Glomerular endothelial cell (primary cell): ENCODE measurements around the gene PES1. TPM values are rescaled to one million over a fixed set of nuclear protein-coding genes. Genes with fewer than 3 reads are reported as not detected.
"Not testable (repeated sequence)": the region's sequence is repeated elsewhere in the genome, so short reads cannot be mapped to it uniquely, and the experiment has no call there.

ENCODE experiments used
- DNase-seq: peaks from one replicate; pipeline ENCODE4 v3.0.0-alpha.2; 2011; ENCODE audit warnings: low read depth, low spot score; ENCODE audit errors: extremely low read depth
- total RNA-seq: library from RNA; depleted of rRNA; stranded (reverse); fragments of >200 nt; gene quantifications from 2 replicates; pipeline ENCODE4 v1.2.3, GENCODE V29; 2015

PES1 gene
- total RNA-seq, 1 donor from 2014 or later, result 63.1 TPM

DNA sequence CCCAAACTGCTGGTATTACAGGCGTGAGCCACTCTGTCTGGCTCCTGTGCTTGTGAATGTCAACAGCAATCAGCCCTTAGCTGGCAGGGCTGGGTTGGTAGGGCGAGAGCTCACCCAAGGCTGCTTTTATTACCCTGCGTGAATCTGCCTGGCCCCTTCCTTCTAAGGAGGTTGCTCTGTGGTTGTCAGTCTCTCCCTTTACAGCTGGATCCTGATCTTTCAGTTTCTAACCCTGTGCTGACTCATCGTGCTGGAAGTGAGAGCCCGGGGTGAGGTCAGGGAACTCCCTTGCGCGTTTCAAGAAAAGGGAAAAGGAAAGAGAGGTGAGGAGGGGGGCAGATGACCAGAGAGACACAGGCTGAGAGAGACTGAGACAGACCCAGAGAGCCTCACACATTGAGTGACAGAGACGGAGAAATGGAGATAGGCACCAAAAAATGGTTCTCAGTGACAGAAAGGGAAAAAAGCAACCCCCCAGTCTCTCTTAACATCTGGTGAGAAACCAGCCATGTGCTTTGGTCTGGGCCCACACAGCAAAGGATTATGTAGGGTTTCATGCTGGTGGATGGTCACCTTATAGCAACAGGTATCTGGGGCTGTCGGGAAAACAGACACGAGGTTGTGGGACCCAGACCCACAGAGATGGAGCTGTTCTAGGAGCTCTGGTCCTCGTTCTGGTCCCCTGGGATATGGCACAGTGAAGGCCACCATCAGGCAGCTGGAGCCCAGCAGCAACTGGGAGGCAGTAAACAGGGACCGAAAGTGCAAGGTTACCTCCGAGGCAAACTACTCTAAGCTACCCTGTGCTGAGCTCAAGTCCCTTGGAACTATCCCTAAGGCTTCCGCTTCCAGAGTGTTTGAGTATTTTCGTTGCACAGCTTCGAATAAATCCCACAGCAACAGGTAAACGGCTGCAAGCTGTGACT lies 17.8 kb upstream of the PES1 start:
- no peak for DNase-seq

DNA sequence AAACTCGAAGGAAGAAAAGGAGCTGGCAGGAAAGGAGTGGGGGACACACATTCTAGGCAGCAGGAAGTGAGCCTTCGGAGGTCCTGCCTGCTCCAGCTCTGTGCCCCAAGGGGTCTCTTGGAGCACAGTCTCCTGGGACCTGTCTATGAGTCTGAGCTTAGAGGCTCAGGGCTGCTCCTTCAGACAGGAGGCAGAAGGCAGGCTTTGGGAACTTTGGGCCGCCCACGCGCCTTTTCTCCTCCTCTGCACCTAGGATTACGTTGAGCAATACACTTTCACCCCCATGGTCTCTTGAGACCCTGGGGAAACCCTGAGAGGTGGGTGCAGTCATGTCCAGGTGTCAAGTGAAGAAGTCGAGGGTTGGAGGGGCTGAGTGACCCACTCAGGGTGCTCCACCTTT lies 16.2 kb upstream of the PES1 start:
- no peak for DNase-seq

DNA sequence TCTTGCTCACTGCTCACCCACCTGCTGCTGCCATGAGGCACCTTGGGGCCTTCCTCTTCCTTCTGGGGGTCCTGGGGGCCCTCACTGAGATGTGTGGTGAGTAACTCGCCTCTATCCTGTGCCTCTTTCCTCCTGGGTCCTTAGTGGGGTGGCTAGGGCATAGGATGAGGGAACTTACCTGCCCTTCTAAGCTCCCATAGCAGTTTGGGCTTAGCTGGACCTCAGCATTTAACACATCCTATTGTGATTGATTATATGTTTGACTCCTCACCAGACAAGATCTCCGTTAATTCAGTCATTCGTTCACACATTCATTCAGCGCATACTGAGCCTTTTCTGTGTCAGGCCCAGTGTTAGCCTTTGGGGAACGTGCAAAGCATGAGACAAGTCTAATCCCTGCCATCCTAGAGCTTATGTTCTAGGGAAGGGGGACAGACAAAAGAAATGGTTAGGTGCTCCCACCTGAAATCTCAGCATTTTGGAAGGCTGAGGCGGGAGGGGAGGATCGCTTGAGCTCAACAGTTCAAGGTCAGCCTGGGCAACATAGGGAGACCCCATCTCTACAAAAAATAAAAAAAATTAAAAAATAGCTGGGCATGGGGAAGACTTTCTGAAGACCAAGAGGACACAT lies 15.7 kb upstream of the PES1 start:
- no peak for DNase-seq

DNA sequence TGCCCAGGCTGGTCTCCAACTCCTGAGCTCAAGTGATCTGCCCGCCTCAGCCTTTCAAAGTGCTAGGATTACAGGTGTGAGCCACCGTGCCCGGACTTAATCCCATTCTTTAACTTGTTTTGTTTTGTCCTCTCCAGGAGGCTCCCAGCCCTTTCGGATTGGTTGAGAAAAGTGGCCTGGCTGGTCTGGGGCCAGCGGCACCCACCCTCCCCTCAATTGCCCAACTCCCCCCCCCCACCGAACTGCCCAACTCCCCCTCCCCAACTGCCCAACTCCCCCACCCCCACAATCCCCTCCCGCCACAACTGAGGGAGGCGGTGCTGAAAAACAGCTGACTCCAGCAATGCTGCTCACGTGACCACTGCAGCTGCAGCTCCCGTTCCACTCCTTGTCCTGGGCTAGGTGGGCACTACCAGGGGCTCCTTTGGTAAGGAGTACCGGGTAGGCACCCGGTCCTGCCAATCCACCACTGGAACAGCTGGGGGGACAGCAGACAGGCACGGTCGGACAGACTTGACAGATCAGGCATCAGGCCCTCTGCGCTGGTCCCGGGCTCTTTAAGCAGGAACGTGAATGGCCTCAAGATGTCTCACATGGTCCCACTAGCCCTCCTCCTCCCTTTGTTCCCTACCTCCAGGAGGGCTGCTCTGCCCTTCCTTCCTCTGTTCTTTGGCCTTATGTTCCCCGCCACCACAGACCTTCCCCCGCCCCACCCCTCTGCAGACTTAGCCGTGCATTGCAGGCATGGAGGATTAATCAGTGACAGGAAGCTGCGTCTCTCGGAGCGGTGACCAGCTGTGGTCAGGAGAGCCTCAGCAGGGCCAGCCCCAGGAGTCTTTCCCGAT lies 15.0 kb upstream of the PES1 start, which contains the start of gene TCN2:
Gene TCN2, plus strand, starts transcription at position 720 of the 845 bp plus-strand sequence. CDS start 158 bp downstream, outside the sequence.
- DNase-seq, result no peak

DNA sequence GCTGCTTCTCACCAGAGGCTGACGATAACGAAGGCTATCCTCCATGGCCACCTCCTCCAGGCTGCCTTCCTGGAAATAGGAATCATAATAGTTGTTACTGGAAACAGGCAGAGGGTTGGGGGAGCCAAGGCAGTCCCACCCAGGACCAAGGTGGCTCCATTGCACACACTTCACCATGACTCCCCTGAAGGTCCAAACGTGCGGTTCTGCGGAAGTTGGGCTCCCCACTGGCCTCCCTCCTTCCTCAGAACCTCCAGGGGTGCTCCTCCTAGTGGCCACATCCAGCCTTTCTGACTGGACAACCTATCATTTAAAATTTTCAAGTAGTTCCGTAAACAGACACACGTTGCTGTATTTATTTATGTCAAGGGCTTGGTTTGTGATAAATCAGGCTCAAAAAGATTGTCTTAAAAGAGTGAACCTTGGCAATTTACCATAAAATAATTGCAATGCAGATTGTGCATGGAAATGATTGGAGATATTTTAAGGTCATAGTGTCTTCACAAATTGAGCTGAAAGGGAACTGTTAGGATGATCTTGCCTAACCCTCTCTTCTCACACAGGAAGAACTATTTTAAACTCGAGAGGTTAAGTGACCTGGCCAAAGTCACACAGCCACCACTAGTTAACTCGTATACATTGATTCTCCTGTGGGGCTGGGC lies 13.9 kb upstream of the PES1 start:
- DNase-seq, result no peak

DNA sequence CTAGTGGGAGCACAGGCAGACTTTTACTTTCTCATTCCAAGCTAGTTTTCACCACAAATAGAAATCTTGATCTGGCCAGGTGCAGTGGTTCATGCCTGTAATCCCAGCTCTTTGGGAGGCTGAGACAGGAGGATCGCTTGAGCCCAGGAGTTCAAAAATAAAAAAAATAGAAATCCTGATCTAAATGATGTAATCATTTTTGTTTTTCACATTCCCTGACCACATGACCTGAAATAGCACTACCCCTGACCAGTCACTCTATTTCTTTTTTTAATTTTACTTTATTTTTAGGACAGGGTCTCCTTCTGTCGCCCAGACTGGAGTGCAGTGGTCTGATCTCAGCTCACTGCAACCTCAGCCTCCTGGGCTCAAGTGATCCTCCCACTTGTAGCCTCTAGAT lies 13.0 kb upstream of the PES1 start:
- DNase-seq, result no peak

DNA sequence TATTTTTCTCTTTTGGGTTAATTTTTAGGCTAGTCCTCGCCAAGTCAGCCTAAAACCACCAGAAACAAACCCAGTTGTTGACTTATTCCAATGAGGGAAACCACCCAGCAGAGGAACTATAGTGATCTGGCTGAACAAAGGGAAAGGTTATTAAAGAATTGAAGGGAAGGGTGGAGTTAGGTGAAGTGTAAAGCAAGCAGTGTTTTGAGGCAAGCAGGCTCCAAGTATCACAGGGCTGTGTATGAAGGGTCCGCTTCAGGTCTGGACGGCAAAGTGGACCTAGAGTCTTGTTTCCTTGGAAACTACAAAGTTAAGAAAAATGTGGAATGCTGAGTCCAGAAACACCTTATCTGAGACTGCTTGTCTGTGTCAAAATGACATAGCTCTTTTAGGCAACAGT lies 12.1 kb upstream of the PES1 start:
- DNase-seq, result no peak

DNA sequence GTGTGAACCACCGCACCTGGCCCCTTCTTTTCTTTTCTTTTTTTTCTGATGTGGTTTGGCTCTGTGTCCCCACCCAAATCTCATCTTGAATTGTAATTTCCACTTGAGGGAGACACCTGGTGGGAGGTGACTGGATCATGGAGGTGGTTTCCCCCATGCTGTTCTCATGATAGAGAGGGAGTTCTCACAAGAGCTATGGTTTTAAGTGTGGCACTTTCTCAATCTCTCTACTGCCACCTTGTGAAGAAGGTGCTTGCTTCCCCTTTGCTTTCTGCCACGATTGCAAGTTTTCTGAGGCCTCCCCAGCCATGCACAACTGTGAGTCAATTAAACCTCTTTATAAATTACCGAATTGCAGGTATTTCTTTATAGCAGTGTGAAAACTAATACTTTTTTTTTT lies 10.3 kb upstream of the PES1 start:
- no peak for DNase-seq

DNA sequence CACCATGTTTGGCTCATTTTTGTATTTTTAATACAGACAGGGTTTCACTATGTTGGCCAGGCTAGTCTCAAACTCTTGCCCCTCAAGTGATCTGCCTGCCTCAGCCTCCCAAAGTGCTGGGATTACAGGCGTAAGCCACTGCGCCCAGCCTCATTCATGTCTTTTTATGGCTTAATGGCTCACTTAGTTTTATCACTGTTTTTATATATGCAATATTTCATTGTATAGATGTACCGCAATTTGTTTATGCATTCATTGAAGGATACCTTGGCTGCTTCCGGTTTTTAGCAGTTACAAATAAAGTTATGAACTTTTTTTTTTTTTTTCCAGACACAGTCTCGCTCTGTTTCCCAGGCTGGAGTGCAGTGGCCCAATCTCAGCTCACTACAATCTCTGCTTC lies 9.8 kb upstream of the PES1 start:
- DNase-seq, result no peak

DNA sequence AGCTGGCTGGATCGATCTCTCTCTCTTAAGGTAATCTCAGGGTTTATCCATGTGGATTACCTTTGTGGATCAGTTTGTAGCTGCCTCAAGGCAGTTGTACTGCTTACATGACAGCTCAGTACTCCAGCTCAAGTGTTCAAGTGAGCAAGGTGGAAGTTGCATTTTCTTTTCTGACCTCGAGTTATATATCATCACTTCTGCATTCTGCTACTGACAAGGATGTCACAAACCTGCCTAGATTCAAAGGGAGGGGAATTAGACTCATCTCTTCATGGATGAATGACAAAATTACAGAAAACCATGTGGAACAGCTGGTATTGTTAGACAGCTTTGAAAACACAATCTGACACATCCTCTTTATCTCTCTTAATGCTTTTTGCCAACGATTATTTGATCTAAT lies 9.2 kb upstream of the PES1 start:
- DNase-seq, result no peak

DNA sequence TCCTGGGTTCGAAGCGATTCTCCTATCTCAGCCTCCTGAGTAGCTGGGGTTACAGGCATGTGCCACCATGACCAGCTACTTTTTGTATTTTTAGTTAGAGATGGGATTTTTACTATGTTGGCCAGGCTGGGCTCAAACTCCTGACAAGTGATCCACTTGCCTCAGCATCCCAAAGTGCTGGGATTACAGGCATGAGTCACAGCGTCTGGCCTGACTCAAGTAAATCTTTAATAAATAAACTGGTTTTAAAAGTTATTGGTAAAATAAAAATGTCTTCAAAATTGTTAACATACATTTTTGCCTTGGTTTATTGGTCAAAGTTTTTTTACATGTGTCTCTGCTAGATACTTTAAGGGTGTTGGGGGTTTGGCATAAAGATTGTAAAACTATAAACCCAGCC lies 7.3 kb upstream of the PES1 start:
- no peak for DNase-seq

DNA sequence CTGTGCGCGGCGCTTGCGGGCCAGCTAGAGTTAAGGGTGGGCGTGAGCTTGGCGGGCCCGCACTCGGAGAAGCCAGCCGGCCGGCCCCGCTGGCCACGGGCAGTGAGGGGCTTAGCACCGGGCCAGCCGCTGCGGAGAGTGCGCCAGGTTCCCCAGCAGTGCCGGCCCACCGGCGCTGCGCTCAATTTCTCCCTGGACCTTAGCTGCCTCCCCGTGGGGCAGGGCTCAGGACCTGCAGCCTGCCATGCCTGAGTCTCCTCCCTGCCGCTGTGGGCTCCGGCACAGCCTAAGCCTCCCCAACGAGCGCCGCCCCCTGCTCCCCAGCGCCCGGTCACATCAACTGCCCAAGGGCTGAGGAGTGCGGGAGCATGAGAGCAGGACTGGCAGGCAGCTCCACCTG lies 5.2 kb upstream of the PES1 start:
- DNase-seq, result no peak

DNA sequence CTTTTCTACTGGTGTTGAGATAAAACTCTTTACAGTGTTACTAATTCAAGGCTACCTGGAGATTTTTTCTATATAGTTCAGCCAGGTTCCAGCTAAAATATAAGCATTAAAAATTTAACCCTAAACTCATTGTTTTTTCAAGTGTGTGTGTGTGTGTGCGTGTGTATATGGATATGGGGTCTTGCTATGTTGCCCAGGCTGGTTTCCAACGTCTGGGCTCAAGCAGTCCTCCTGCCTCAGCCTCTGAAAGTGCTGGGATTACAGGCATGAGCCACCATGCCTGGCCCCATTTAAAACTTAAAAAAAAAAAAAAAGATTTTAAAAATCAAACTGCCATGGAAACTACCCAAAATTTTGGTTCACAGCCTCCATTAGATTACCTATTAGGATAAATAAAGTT lies 4.5 kb upstream of the PES1 start:
- no peak for DNase-seq

DNA sequence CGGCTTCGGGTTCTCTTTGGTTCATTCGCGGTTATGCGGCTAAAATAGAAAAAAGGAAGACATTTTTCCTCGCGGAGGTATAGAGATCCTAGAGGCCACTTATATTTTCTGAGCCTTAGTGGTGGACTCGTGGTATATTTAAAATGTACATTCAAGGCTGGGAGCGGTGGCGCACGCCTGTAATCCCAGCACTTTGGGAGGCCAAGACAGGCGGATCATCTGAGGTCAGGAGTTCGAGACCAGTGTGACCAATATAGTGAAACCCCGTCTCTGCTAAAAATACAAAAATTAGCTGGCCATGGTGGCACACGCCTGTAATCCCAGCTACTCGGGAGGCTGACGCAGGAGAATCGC lies 627 bp upstream of the PES1 start:
- not testable (repeated sequence) for DNase-seq

DNA sequence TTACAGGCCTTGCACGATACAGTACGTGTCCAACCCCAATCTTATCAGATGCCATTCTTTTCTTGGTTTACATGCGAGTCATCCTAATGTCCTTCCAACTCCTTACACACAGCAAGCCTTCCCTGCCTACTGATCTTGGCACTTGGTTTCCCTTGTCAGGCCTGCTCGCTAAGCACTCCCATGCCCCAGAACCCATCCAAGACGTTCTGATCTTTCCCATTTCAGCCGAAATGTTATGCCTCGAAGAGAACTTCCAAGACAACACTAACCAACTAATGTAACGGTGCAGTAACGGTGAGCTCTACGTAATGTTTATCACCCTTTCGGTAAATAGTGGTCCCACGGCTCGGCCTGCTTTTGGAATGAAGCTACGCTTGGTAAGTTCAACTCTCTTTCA lies 521 bp downstream of the PES1 start:
- no peak for DNase-seq

DNA sequence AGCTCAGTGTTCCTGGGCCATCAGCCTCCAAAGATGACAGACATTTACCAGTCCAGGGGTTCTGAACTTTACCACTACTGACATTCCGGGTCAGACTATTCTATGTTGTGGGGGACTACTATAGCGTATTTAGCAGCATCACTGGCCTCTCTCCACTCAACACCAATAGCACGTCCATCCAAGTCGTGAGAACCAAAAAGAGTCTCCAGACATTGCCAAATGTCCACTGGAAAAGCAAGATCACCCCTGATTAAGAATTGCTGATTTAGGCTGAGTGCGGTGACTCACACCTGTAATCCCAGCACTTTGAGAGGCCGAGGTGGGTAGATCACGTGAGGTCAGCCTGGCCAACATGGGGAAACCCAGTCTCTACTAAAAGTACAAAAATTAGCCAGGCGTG lies 5.3 kb downstream of the PES1 start:
- DNase-seq, result no peak

DNA sequence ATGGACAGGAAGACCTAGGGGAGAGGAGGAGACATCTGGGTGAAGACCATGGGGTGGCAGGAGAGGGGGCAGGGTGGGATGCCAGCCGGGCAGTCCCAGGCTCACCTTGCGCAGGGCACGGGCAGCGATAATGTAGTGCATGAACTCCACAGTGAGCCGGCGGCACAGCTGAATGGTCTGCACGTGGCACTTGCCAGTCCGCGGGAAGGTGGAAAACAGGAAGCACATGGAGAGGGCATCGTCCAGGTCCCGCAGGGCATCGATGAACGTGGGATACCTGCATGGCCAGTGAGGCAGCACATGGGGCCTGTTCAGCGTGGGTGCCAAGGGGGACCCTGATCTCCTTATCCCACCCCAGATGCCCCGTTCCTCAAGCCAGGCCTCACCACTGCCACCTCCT lies 7.3 kb downstream of the PES1 start:
- no peak for DNase-seq

DNA sequence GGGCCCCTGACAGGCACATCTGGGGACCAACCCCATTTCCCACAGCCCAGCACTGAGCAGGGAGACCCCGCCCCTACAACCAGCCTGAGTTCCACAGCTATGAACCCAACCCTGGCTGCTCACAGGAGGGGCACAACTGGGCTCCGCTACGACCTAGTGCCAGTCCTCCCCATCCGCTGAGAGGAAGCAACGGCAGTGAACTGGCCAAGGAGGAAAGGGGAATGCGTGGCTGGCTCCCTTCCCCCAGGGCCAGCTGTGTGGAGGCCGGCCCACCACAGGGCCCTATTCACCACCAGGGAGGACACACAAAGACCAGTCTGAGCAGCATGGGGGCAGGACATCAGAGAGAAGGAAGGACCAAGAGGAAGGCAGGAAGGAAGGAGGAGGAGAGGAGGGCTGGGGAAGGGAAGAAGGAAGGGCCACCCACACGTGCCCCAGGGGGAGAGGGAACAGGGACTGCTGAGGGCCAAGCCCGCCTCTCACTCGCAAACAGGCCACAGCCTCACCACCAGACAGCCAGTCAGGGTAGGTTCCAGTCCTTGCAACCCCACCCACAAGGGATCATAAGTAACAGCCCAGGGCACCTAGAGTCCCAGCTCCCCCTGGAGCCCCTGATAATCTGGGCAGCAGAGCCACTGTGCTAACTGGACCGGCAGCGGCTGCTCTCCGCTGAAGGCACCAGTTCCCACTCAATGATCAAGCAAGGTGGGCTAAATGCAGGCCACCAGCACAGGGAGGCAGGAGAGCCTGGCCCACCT lies 8.7 kb downstream of the PES1 start:
- no peak for DNase-seq

DNA sequence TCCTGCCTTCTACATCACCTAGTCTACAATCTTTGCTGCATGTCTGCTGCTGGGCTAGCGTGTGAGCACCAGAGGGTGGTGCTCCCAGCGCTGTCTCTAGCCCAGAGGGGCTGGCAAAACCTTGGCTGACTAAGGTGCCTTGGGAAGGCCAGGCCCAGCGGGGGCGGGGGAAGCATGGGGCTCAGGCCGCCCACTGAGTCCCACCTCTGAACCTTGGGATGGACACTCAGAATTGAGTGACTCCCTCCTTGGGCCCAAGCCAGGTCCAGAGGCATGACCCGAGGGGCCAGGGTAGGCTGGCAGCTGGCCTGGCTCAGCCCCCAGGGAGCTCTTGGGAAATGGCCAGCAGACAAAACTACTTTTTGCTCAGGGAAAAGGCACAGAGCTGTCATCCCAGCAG lies 9.7 kb downstream of the PES1 start:
- DNase-seq, result no peak

DNA sequence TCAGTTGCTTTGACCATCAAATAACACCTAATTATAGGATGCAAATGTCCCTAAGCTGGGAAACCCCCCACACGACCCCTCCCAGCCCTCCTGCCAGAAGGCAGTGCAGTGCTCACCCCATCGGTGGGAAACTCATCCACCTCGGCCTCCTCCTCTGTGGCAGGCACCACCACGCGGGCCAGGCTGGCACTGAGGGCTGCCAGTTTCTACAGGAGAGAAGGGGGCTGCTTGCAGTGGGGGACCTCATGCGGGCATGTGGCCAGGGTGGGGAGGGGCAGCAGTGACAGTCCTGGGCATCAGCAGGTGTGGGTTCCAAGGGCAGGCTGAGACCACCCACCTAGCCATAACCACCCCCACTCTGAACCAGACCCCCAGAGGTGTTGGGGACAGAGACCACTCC lies 10.8 kb downstream of the PES1 start:
- no peak for DNase-seq
